RWPE1 (cell line): ENCODE results near the gene DHPS.

Experiments used
- CTCF ChIA-PET: fragments of 350-600 bp; sonication (Branson Sonifier 250); formaldehyde crosslinking; extraction: SDS; loops from one replicate; lab custom pipeline; 2021; lab: Yijun Ruan, JAX
- POLR2A ChIA-PET: fragments of 400-600 bp; formaldehyde crosslinking; extraction: SDS; loops from one replicate; lab custom pipeline; 2020; ENCODE audit warnings: antibody characterized with exemption; ENCODE audit not compliant: low non-redundant PET; lab: Yijun Ruan, JAX
- DNase-seq: peaks from one replicate; pipeline ENCODE4 v3.0.0; 2012; ENCODE audit warnings: low spot score
- H3K27ac ChIP-seq: fragments of 450-650 bp; 2 replicates; pipeline ENCODE4 v1.5.1; 2017
- TF ChIP-seq, protein P1 (sequence below): fragments of 450-650 bp; conservative IDR thresholded peaks from 2 replicates; pipeline ENCODE4 v1.5.1; 2017; ENCODE audit warnings: low read depth, mild to moderate bottlenecking

Gene DHPS

DNA sequence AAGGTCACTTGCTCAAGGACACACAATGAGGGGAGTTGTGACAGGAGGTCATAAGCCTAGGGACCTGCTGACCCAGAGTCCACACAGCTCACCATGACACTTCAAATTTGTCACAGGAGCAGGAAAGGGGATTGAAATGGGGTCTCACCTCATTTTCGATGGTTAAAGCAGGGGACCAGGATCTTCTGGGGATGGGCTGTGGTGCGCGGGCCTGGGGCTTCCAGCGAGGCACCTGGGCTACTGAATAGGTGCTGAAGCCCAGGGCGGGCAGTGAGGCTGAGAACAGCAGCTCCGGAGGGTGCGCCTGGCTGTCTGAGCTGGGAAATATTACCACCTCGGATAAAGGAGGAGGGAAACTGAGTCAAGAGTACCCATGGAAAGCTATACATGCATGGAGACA is 26.1 kb downstream of the DHPS start:
- TF ChIP-seq, protein P1, sequence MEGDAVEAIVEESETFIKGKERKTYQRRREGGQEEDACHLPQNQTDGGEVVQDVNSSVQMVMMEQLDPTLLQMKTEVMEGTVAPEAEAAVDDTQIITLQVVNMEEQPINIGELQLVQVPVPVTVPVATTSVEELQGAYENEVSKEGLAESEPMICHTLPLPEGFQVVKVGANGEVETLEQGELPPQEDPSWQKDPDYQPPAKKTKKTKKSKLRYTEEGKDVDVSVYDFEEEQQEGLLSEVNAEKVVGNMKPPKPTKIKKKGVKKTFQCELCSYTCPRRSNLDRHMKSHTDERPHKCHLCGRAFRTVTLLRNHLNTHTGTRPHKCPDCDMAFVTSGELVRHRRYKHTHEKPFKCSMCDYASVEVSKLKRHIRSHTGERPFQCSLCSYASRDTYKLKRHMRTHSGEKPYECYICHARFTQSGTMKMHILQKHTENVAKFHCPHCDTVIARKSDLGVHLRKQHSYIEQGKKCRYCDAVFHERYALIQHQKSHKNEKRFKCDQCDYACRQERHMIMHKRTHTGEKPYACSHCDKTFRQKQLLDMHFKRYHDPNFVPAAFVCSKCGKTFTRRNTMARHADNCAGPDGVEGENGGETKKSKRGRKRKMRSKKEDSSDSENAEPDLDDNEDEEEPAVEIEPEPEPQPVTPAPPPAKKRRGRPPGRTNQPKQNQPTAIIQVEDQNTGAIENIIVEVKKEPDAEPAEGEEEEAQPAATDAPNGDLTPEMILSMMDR: no peak
- H3K27ac ChIP-seq: no peak overlapping the region
- POLR2A ChIA-PET: no interaction called here
- no peak for DNase-seq
- CTCF ChIA-PET: no interaction called here

DNA sequence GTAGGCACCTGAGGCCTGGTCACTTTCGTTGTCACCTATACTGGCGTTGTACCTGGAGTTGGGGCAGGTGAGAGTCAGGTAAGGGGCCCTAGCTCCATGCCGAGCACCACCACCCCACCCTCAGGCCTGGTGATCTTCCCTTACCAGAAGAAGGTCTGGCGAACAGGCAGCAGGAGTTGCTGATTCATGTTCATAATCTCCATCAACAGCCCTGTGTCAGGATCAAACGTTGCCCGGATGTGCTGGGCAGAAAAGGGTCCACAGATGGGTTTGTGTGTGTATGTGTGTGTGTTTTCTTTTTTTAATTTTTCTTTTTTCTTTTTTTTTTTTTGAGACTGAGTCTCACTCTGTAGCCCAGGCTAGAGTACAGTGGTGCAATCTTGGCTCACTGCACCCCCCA is 29.5 kb downstream of the DHPS start:
- H3K27ac ChIP-seq: no peak overlapping the region
- ChIA-PET POLR2A (no interaction called here), CTCF (interaction anchor here (0.6 kb wide), 2 partner anchors 10 to 26 kb away, joined by 3 to 7 read pairs; no protein-coding TSS in a partner anchor)
- TF ChIP-seq, protein P1: no peak
- no peak for DNase-seq

DNA sequence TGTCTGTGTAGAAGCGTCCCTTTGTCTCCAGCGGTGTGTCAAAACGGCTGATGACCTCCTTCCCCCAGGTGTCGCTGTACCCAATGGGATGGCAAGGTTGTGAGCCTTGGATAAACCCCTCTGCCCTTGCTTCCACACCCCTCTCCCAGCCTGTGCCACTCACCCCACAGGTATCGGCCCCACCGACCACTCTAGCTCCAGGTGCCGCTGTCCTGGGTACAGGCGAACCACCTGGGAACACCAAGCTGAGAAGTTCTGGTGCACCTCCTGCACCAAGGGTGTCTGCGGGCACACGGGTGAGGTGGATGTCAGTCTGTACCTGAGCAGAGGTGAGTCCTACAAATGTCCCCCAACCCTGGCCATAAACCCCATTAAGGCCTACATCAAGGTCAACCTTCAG is 31.7 kb downstream of the DHPS start:
- ChIA-PET CTCF (interaction anchor here (0.7 kb wide), 1 partner anchor 285 kb away, joined by 13 read pairs; no protein-coding TSS in a partner anchor), POLR2A (no interaction called here)
- TF ChIP-seq, protein P1: no peak
- no peak for DNase-seq
- H3K27ac ChIP-seq: no peak overlapping the region

DNA sequence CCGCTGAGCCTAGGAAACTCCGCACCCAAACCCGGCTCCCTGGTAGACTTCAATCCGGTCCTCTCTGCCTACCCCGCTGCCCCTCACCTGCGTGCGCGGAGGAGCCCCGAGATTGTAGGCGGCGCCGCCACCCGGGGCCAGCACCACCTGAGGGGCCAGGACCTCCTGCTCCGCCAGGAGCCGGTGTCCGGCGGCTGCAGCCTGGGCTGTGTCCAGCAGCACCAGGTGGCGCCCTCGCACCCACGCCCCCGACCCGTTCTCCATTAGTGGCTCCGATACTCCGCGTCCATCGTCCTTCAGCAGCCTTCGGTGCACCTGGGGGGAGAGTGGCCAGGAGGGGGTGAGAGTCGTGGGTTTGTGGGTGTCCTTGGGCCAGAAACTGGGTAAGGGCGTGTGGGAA is 33.6 kb downstream of the DHPS start:
- no peak overlapping the region for H3K27ac ChIP-seq
- POLR2A ChIA-PET: no interaction called here
- TF ChIP-seq, protein P1: peak; percentile 61
- CTCF ChIA-PET: no interaction called here
- DNase-seq: no peak

DNA sequence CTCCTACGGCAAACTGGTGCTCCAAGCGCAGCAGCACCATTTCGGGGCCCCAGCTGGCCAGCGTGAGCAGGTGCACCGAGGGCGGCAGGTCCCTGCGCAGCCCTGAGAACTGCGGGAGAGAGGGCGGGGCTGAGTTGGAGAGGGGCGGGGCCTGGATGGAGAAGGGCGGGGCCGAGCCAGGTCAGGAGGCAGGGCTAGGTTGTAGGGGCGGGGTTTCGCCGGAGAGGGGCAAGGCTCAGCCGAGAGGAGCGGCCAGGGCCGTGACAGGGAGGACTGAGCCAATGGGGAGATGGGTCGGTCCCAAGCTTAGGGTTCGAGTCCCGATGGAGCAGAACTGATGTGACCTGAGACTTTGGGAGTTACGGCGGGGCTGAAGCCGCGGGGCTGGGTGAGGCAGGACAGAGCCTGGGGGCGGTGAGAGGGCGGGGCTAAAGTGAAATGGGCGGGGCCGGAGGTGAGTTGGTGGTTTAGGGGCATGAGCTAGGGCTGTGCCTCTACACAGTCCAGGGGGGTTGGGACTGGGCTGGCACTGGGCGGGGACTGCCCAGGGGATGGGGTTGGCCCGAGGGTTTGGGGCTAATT is 34.1 kb downstream of the DHPS start:
- H3K27ac ChIP-seq: no peak overlapping the region
- TF ChIP-seq, protein P1: no peak
- CTCF ChIA-PET: interaction anchor here (0.7 kb wide), 3 partner anchors 15 to 281 kb away, joined by 3 to 6 read pairs (median 5); no protein-coding TSS in a partner anchor
- peak; percentile 74 for DNase-seq
- POLR2A ChIA-PET: no interaction called here

DNA sequence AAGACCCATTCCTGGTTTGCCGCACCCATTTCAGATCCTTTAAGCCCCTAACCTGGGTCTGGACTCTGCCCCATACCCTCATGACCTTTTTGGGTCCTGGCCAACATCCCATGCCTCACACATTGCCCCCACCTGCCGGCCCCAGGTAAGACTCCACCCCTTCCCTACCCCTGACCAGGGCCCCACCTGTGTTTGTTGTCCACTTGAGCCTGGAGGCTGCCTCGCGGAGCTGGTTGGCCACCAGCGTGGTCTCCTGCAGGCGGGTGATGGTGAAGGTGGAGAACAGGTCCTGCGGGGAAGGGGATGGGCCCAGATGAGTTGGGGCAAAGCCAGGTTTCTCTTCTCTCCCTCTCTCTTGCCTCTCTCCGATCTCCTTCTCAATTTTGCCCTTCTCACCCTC is 34.6 kb downstream of the DHPS start:
- H3K27ac ChIP-seq: no peak overlapping the region
- POLR2A ChIA-PET: no interaction called here
- DNase-seq: no peak
- TF ChIP-seq, protein P1: no peak
- CTCF ChIA-PET: interaction anchor here (0.7 kb wide), 3 partner anchors 15 to 280 kb away, joined by 3 to 6 read pairs (median 5); no protein-coding TSS in a partner anchor
